Measurements from ENCODE around the gene CACNA2D2. TPM values are rescaled to one million over a fixed set of nuclear protein-coding genes. Genes with fewer than 3 reads are reported as not detected.

CACNA2D2 gene
- total and polyA plus RNA-seq, 9 donors, result 0.95 to 8.6 (median 3.8) TPM

GRCh38 chr3:50422153-50422552, 81.3 kb downstream of the CACNA2D2 start:
- no peak overlapping the region for H3K4me3 ChIP-seq
- TF ChIP-seq CTCF (IDR thresholded peaks at IDR 0.05) (no peak), POLR2A (IDR thresholded peaks at IDR 0.05) (no peak), EP300 (IDR thresholded peaks at IDR 0.05) (no peak)
- WGBS, 3 donors, result 58 to 83% (median 60%) methylated on average over 1 of the region's 1 CpG

GRCh38 chr3:50419595-50420370, 83.7 kb downstream of the CACNA2D2 start:
- H3K27me3 ChIP-seq, result no peaks in the 10 kb centered on the region
- no peaks in the 10 kb centered on the region for H3K4me1 ChIP-seq (ENCODE audit: insufficient read depth)
- H3K27ac ChIP-seq, result no peak overlapping the region
- H3K36me3 ChIP-seq, result no peaks in the 10 kb centered on the region
- no peak overlapping the region for H3K4me3 ChIP-seq
- 81 to 87% (median 85%) methylated on average over 18 of the region's 18 CpGs for WGBS, 3 donors
- H3K9me3 ChIP-seq, result no peaks in the 10 kb centered on the region
- TF ChIP-seq POLR2A (IDR thresholded peaks at IDR 0.05) (no peak), EP300 (IDR thresholded peaks at IDR 0.05) (no peak), CTCF (IDR thresholded peaks at IDR 0.05) (no peak)
- DNase-seq, result no peak
- intact Hi-C loops (cut with DNase I), result no loop called here

More at GRCh38 chr3:50422153-50422552, 81.3 kb downstream of the CACNA2D2 start:
- Histone ChIP-seq H3K36me3 (no peaks in the 10 kb centered on the region), H3K27me3 (no peaks in the 10 kb centered on the region), H3K9me3 (no peaks in the 10 kb centered on the region), H3K27ac (no peak overlapping the region), H3K4me1 (ENCODE audit: insufficient read depth) (no peaks in the 10 kb centered on the region)
- intact Hi-C loops (cut with DNase I), result no loop called here
- no peak for DNase-seq

- Histone ChIP-seq H3K36me3 (no peaks in the 10 kb centered on the region), H3K4me3 (no peak overlapping the region), H3K4me1 (ENCODE audit: insufficient read depth) (no peaks in the 10 kb centered on the region), H3K9me3 (no peaks in the 10 kb centered on the region), H3K27me3 (no peaks in the 10 kb centered on the region), H3K27ac (no peak overlapping the region)
- 27 to 41% (median 40%) methylated on average over 4 of the region's 4 CpGs for WGBS, 3 donors
- no peak for TF ChIP-seq CTCF (IDR thresholded peaks at IDR 0.05)
- TF ChIP-seq EP300 (IDR thresholded peaks at IDR 0.05), result no peak
- TF ChIP-seq POLR2A (IDR thresholded peaks at IDR 0.05), result no peak
- DNase-seq, result no peak
- intact Hi-C loops (cut with DNase I), result no loop called here
These were observed 84.6 kb downstream of the CACNA2D2 start for GRCh38 chr3:50418850-50419249.

GRCh38 chr3:50417637-50418033, 85.8 kb downstream of the CACNA2D2 start:
- Histone ChIP-seq H3K36me3 (no peaks in the 10 kb centered on the region), H3K27me3 (no peaks in the 10 kb centered on the region), H3K27ac (no peak overlapping the region), H3K9me3 (no peaks in the 10 kb centered on the region), H3K4me1 (ENCODE audit: insufficient read depth) (no peaks in the 10 kb centered on the region), H3K4me3 (no peak overlapping the region)
- WGBS, 3 donors, result 72 to 84% (median 77%) methylated on average over 4 of the region's 4 CpGs
- intact Hi-C loops (cut with DNase I), result no loop called here
- TF ChIP-seq POLR2A (IDR thresholded peaks at IDR 0.05) (no peak), CTCF (IDR thresholded peaks at IDR 0.05) (no peak), EP300 (IDR thresholded peaks at IDR 0.05) (no peak)
- DNase-seq, result no peak
